Ovary (tissue), 7 donors: ENCODE data around the gene LASP1NB.

Experiments
- DNase-seq, 5 donors: peaks; one replicate each; pipeline ENCODE4 v3.0.0-alpha.2; 2019 to 2020
- H3K27ac ChIP-seq, 2 donors: fragments of 200-600 bp; one replicate each; pipeline versions ENCODE4 v1.5.1 to v1.8.0; 2019 to 2022
- H3K27me3 ChIP-seq: fragments of 200-600 bp; one replicate; pipeline ENCODE4 v1.8.0; 2022
- H3K36me3 ChIP-seq: fragments of 200-600 bp; sonication (generic); one replicate; pipeline ENCODE4 v1.5.1; 2019
- H3K4me1 ChIP-seq: one replicate; pipeline ENCODE4 v1.8.1; 2013; ENCODE audit warnings: mild to moderate bottlenecking, moderate library complexity; ENCODE audit not compliant: insufficient read depth
- H3K4me3 ChIP-seq: fragments of 200-600 bp; sonication (generic); one replicate; pipeline ENCODE4 v1.5.1; 2017
- H3K9me3 ChIP-seq, 2 donors: fragments of 200-600 bp in 1 of 2; sonication (generic) in 1 of 2; one replicate each; pipeline versions ENCODE4 v1.5.1 to v1.8.1; 2013 to 2019; ENCODE audit warnings: mild to moderate bottlenecking in 1 of 2, moderate library complexity in 1 of 2
- EP300 ChIP-seq: sonication (generic); formaldehyde crosslinking; IDR thresholded peaks from one replicate; pipeline ENCODE4 v1.6.1; 2017; ENCODE audit warnings: antibody characterized with exemption
- POLR2A ChIP-seq: fragments of 450-650 bp; IDR thresholded peaks from one replicate; pipeline ENCODE4 v1.6.1; 2017; ENCODE audit warnings: antibody characterized with exemption, mild to moderate bottlenecking, moderate library complexity
- WGBS, 3 donors: extraction: QIAGEN DNeasy Blood & Tissue Kit in 1 of 3; methylation state at CpG; one replicate each; pipeline versions ENCODE4 v1.1.5 to v1.1.7; 2013 to 2017; 5-methylcytosine and 5-hydroxymethylcytosine counted together
- intact Hi-C, 4 donors: fragments of 100-400 bp; cut with DNase I; formaldehyde crosslinking; loops; one replicate each; pipeline versions ENCODE4 v1.11.0 to v1.15.1; 2022 to 2023
- TF ChIP-seq, protein P1 (sequence below), 3 donors: fragments of 450-650 bp in 2 of 3; fragments of 200-600 bp in 1 of 3; IDR thresholded peaks; one replicate each; pipeline versions ENCODE4 v1.5.1 to v1.8.0; 2016 to 2022; ENCODE audit warnings: antibody characterized with exemption in 3 of 3, mild to moderate bottlenecking in 1 of 3
- donor health status: DM: no; HTN: no; CAD: no; lungs with moderate emphysema.
- donor health status: DM: no; HTN: no; CAD: no.
- donor health status: Bipolar disorder and iron deficiency.
- donor health status: DM: no; HTN: no; CAD: no.
- donor health status: DM: yes; HTN: yes; CAD: no.

The LASP1NB gene

DNA sequence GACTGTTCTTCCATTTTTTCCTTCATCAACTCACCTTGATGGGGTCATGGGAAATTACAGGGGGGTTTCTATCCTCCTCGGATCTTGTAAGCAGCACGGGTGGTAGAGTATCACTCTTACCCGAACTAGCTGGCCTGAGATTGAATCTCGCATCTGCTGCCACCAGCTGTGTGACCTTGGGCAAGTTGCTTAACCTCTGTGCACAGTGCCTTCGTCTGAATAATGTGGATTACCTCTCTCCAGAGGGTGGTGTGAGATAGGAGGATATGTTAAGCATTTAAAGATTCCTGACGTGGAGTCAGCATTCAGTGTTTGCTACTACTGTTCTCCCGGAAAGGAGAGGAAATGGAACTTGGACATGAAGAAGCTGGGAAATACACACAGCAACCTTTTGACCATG, 31.1 kb upstream of the LASP1NB start:
- Histone ChIP-seq H3K36me3 (no peaks in the 10 kb centered on the region), H3K4me3 (no peak overlapping the region), H3K9me3 (no peaks in the 10 kb centered on the region), H3K27me3 (no peaks in the 10 kb centered on the region), H3K27ac (no peak overlapping the region), H3K4me1 (peaks cover 21% of the 10 kb centered on the region)
- WGBS, 3 donors, result 14 to 37% (median 29%) methylated on average over 7 of the region's 7 CpGs
- TF ChIP-seq, protein P1, sequence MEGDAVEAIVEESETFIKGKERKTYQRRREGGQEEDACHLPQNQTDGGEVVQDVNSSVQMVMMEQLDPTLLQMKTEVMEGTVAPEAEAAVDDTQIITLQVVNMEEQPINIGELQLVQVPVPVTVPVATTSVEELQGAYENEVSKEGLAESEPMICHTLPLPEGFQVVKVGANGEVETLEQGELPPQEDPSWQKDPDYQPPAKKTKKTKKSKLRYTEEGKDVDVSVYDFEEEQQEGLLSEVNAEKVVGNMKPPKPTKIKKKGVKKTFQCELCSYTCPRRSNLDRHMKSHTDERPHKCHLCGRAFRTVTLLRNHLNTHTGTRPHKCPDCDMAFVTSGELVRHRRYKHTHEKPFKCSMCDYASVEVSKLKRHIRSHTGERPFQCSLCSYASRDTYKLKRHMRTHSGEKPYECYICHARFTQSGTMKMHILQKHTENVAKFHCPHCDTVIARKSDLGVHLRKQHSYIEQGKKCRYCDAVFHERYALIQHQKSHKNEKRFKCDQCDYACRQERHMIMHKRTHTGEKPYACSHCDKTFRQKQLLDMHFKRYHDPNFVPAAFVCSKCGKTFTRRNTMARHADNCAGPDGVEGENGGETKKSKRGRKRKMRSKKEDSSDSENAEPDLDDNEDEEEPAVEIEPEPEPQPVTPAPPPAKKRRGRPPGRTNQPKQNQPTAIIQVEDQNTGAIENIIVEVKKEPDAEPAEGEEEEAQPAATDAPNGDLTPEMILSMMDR (IDR thresholded peaks at IDR 0.05), result no peak
- TF ChIP-seq POLR2A, result no peak
- no peak for TF ChIP-seq EP300
- no peak for DNase-seq
- intact Hi-C loops, result no loop called here

GRCh38 chr17:38896346-38896954, 29.0 kb upstream of the LASP1NB start:
- intact Hi-C loops, result no loop called here
- H3K27ac ChIP-seq, result no peak overlapping the region
- TF ChIP-seq, protein P1 (IDR thresholded peaks at IDR 0.05), result no peak
- no peak for TF ChIP-seq EP300
- no peak for TF ChIP-seq POLR2A
- no peaks in the 10 kb centered on the region for H3K9me3 ChIP-seq
- H3K4me1 ChIP-seq, result peaks cover 25% of the 10 kb centered on the region
- no peaks in the 10 kb centered on the region for H3K27me3 ChIP-seq
- no peak overlapping the region for H3K4me3 ChIP-seq
- WGBS, 3 donors, result 63 to 72% (median 67%) methylated on average over 13 of the region's 13 CpGs
- no peaks in the 10 kb centered on the region for H3K36me3 ChIP-seq
- DNase-seq, result no peak

DNA sequence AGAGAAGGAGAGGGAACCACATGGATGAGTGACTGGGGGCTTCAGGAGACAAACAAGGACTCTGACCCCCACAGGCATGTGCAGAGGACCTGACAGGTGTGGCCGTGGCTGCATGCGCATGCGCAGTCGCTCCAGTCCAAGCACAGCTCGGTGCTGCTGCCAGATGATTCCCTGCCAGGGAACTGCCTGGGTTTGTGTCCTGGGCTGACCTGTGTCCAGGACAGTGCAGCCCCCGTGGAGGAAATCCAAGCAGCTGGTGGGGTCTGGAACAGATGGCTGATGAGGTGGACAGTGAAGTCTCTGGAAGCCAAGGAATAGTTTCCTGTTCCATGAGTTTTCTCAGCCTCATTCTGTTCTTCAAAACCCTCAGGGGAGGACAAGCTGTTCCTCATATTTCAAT, 28.2 kb upstream of the LASP1NB start:
- DNase-seq, result peak in 3 of 5 donors; percentile 39 to 70 (median 57)
- Histone ChIP-seq H3K27me3 (no peaks in the 10 kb centered on the region), H3K27ac (peak overlapping the region in 1 of 2 donors; percentile 4), H3K36me3 (no peaks in the 10 kb centered on the region), H3K4me3 (no peak overlapping the region), H3K4me1 (peaks cover 25% of the 10 kb centered on the region), H3K9me3 (no peaks in the 10 kb centered on the region)
- TF ChIP-seq EP300 (no peak), POLR2A (no peak)
- TF ChIP-seq, protein P1 (IDR thresholded peaks at IDR 0.05), result no peak
- WGBS, 3 donors, result 20 to 40% (median 34%) methylated on average over 5 to 6 of the region's 6 CpGs
- intact Hi-C loops, result no loop called here

DNA sequence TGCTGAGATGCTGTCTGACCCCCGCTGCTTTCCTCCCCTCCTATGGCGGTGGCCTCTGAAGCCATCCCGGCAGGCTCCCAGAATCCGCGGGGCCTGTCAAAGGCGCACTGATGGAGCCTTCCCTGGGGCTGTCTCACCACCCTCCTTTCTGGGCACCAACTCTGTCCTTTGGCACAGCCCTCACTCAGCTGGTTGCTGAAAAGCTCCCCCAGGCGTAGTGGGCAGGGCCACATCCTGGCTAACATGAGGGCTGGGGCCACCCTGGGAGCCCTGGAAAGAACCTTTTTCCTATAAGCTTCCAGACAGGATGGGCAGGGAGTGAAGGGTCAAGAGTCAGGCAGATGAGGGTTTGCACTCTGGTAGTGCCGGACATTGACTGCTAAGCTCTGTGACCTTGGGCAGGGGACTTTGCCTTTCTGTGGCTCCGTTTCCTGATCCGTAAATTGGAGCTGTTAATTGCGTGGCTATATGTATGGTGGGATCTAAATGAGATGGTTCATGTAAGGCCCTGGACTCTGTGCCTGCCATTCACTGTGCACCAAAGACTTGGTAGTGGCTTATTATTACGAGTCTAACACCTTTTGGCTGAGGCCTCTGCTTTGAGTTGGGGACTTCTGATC, 27.6 kb upstream of the LASP1NB start:
- Histone ChIP-seq H3K4me1 (peaks cover 24% of the 10 kb centered on the region), H3K27me3 (no peaks in the 10 kb centered on the region), H3K4me3 (no peak overlapping the region), H3K27ac (peak overlapping the region in 1 of 2 donors; percentile 4), H3K36me3 (no peaks in the 10 kb centered on the region), H3K9me3 (no peaks in the 10 kb centered on the region)
- TF ChIP-seq EP300 (no peak), POLR2A (no peak)
- TF ChIP-seq, protein P1 (IDR thresholded peaks at IDR 0.05), result no peak
- no peak for DNase-seq
- intact Hi-C loops, result no loop called here
- 74 to 83% (median 75%) methylated on average over 12 of the region's 12 CpGs for WGBS, 3 donors
